VCaP (cell line): ENCODE measurements around the gene GPR25.

Experiments
- H3K27ac ChIP-seq: fragments of 450-650 bp; 2 replicates; pipeline ENCODE4 v1.5.1; 2017
- CTCF ChIP-seq: fragments of 450-650 bp; conservative IDR thresholded peaks from 2 replicates; pipeline ENCODE4 v1.5.1; 2017; ENCODE audit warnings: mild to moderate bottlenecking, moderate library complexity

Gene GPR25

GRCh38 chr1:200874694-200875093 lies 1.9 kb downstream of the GPR25 start:
- no peak for TF ChIP-seq CTCF

DNA sequence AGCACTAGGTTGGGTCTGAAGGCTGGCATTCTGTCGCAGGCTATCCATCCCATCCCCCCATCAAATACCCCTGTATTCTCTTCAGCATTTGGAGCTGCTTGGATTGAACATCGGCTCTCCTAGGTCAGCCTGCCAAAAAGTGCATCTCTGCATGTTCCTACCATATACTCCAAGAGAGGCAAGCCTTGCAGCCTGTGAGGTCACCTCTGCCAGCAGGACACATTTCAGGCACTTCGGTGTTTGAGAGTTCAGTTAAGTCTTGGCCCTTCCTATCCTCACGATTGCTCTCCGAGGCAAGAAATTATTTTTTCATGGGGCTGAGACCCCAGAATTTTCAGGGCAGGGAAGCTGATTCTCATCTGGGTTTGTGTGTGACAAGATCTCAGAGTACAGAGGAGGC lies 2.6 kb downstream of the GPR25 start:
- no peak for TF ChIP-seq CTCF
- H3K27ac ChIP-seq: no peak overlapping the region

More at GRCh38 chr1:200874694-200875093, 1.9 kb downstream of the GPR25 start:
- no peak overlapping the region for H3K27ac ChIP-seq

- TF ChIP-seq CTCF: no peak
- no peak overlapping the region for H3K27ac ChIP-seq
These were observed 4.2 kb downstream of the GPR25 start for GRCh38 chr1:200877010-200877409.

DNA sequence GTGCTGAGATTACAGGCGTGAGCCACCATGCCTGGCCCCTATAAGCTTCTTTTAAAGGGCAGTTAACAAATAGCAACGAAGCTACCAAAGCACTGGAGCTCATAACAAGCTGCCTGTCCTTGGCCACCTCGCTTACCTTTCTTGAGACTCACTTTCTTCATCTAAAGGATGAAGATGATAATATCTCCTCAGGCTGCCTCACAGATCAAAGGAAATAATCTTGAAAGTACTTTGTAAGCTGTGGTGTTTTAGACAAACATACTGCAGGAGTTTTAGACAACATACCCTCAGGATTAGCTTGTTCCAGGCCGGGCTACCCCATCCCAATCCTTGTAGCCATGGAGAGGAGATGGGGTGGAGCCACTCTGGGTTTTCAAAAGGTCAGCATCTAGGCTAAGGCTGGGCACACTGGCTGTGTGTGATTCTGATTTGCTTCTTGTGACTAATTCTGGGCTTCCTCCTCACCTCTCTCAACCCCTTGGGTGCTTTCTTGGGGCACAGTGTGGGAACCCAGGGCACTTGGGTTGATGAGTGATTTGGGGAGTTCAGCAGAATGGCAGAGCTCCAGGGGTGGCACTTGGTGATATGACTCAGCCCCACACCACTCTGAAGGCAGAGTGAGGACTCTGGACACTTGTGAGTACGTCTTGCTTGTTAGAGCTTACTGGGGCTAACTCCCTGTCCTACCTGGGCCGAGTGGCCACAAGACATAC lies 5.2 kb downstream of the GPR25 start:
- H3K27ac ChIP-seq: no peak overlapping the region
- no peak for TF ChIP-seq CTCF

DNA sequence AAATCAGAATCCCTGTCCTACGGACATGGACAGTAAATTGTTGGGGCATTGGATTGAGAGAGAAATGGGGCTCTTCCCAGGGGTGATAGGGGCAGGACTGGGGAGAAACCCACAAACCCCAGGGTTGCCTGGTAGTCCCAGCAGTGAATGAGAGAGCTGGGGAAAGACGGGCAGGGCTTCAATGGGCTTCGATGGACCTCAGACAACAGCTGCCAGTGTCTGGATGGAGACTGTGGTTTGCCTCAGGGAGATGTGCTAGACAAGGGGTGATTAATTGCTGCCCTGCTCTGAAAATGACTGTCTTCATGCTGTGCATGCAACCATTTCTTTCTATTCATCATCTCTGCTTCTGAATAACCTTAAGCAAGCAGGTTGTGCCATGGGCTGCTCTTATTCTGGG lies 7.4 kb downstream of the GPR25 start:
- H3K27ac ChIP-seq: no peak overlapping the region
- TF ChIP-seq CTCF: no peak

DNA sequence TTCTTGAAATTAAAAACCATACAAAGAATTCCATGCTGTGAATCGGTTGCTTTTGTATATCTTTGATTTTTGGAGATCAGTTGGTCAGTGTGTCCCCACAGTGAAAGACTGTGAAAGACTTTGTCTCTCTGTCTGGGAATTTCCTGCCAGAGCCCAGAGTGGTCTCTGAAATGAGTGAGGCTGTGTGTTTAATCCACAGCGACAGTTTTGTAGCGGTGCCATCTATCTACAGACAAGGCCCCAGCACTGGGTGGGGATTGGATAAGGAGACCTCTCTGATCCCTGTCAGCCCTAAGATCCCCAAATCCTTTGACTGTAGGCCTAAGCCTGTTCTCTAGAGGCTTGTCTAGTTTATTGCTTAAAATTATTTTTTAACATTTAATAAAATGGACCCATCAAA lies 10.3 kb downstream of the GPR25 start:
- H3K27ac ChIP-seq: no peak overlapping the region
- TF ChIP-seq CTCF: no peak

GRCh38 chr1:200885623-200886402 lies 13.0 kb downstream of the GPR25 start:
- no peak overlapping the region for H3K27ac ChIP-seq
- TF ChIP-seq CTCF: no peak
